Suprapubic skin (tissue), 4 donors: ENCODE measurements around the gene FGF2.

Experiments
- CTCF ChIP-seq, 2 donors: fragments of 200-600 bp in 1 of 2; fragments of 450-650 bp in 1 of 2; sonication (generic) in 1 of 2; IDR thresholded peaks; one replicate each; pipeline ENCODE4 v1.5.1; 2016 to 2019; ENCODE audit warnings: antibody characterized with exemption in 2 of 2, mild to moderate bottlenecking in 1 of 2, moderate library complexity in 1 of 2
- EP300 ChIP-seq: sonication (generic); formaldehyde crosslinking; IDR thresholded peaks from one replicate; pipeline ENCODE4 v1.6.1; 2017; ENCODE audit warnings: antibody characterized with exemption
- POLR2A ChIP-seq, 2 donors: fragments of 450-650 bp; IDR thresholded peaks; one replicate each; pipeline ENCODE4 v1.6.1; 2017; ENCODE audit warnings: antibody characterized with exemption in 2 of 2, mild to moderate bottlenecking in 2 of 2, moderate library complexity in 2 of 2
- POLR2AphosphoS5 ChIP-seq, 3 donors: sonication (generic); formaldehyde crosslinking; IDR thresholded peaks; one replicate each; pipeline ENCODE4 v1.6.1; 2017; ENCODE audit warnings: antibody characterized with exemption in 3 of 3

GRCh38 chr4:122921300-122921699, 94.7 kb downstream of the FGF2 start:
- TF ChIP-seq CTCF (IDR thresholded peaks at IDR 0.05) (no peak), POLR2AphosphoS5 (IDR thresholded peaks at IDR 0.05) (no peak), POLR2A (IDR thresholded peaks at IDR 0.05) (no peak), EP300 (no peak)
